Muscle layer of colon (tissue), 2 donors: Measurements from ENCODE around the gene SEPTIN1.

Source experiments
- H3K27ac ChIP-seq: one replicate; pipeline ENCODE4 v1.7.0; 2013; ENCODE audit warnings: low read depth, mild to moderate bottlenecking, low read length, moderate library complexity
- H3K27me3 ChIP-seq, 2 donors: one replicate each; pipeline ENCODE4 v1.7.0; 2013; ENCODE audit warnings: low read length in 2 of 2, mild to moderate bottlenecking in 2 of 2; ENCODE audit not compliant: insufficient read depth in 2 of 2, control insufficient read depth in 1 of 2
- H3K36me3 ChIP-seq: one replicate; pipeline ENCODE4 v1.7.0; 2013; ENCODE audit warnings: mild to moderate bottlenecking, low read length; ENCODE audit not compliant: insufficient read depth
- H3K4me1 ChIP-seq: one replicate; pipeline ENCODE4 v1.7.0; 2013; ENCODE audit warnings: mild to moderate bottlenecking, low read length; ENCODE audit not compliant: insufficient read depth
- H3K4me3 ChIP-seq, 2 donors: one replicate each; pipeline ENCODE4 v1.7.0; 2013; ENCODE audit warnings: low read length in 2 of 2, low read depth in 1 of 2, mild to moderate bottlenecking in 1 of 2, moderate library complexity in 1 of 2
- H3K9ac ChIP-seq: one replicate; pipeline ENCODE4 v1.7.0; 2013; ENCODE audit warnings: low read length
- H3K9me3 ChIP-seq: one replicate; pipeline ENCODE4 v1.7.0; 2013; ENCODE audit warnings: mild to moderate bottlenecking, low read length
- donor health status: abdominal sarcoma.
- donor health status: Adenocarcinoma of cecum.

The SEPTIN1 gene

GRCh38 chr16:30416047-30416603, 33.8 kb upstream of the SEPTIN1 start:
- no peak overlapping the region for H3K9ac ChIP-seq
- H3K4me1 ChIP-seq, result peaks cover 6% of the 10 kb centered on the region
- no peak overlapping the region for H3K4me3 ChIP-seq
- no peak overlapping the region for H3K27ac ChIP-seq
- no peaks in the 10 kb centered on the region for H3K27me3 ChIP-seq
- H3K9me3 ChIP-seq, result no peaks in the 10 kb centered on the region
- peaks cover 23% of the 10 kb centered on the region for H3K36me3 ChIP-seq

- no peak overlapping the region for H3K9ac ChIP-seq
- H3K27ac ChIP-seq, result no peak overlapping the region
- H3K27me3 ChIP-seq, result no peaks in the 10 kb centered on the region
These were observed 31.8 kb upstream of the SEPTIN1 start for GRCh38 chr16:30414159-30414558.

GRCh38 chr16:30413112-30413806, 30.9 kb upstream of the SEPTIN1 start:
- peaks cover 18% of the 10 kb centered on the region for H3K4me1 ChIP-seq
- H3K9me3 ChIP-seq, result no peaks in the 10 kb centered on the region
- H3K27me3 ChIP-seq, result no peaks in the 10 kb centered on the region
- no peak overlapping the region for H3K9ac ChIP-seq
- H3K36me3 ChIP-seq, result peaks cover 19% of the 10 kb centered on the region
- H3K27ac ChIP-seq, result no peak overlapping the region
- H3K4me3 ChIP-seq, result no peak overlapping the region

More at GRCh38 chr16:30414159-30414558, 31.8 kb upstream of the SEPTIN1 start:
- H3K36me3 ChIP-seq, result peaks cover 19% of the 10 kb centered on the region
- H3K4me1 ChIP-seq, result peaks cover 13% of the 10 kb centered on the region
- no peak overlapping the region for H3K4me3 ChIP-seq
- no peaks in the 10 kb centered on the region for H3K9me3 ChIP-seq

GRCh38 chr16:30409125-30410060, 27.0 kb upstream of the SEPTIN1 start:
- peaks cover 19% of the 10 kb centered on the region for H3K36me3 ChIP-seq
- H3K9ac ChIP-seq, result no peak overlapping the region
- no peaks in the 10 kb centered on the region for H3K27me3 ChIP-seq
- H3K9me3 ChIP-seq, result no peaks in the 10 kb centered on the region
- H3K27ac ChIP-seq, result peak overlapping the region; percentile 44
- H3K4me3 ChIP-seq, result peak overlapping the region in 1 of 2 donors; percentile 24
- peaks cover 25% of the 10 kb centered on the region for H3K4me1 ChIP-seq

- Histone ChIP-seq H3K4me3 (peak overlapping the region; percentile 63 to 74), H3K4me1 (peaks cover 25% of the 10 kb centered on the region), H3K36me3 (peaks cover 11% of the 10 kb centered on the region), H3K9me3 (no peaks in the 10 kb centered on the region), H3K27ac (peak overlapping the region; percentile 76), H3K27me3 (no peaks in the 10 kb centered on the region), H3K9ac (peak overlapping the region; percentile 5)
These were observed 25.6 kb upstream of the SEPTIN1 start for GRCh38 chr16:30407804-30408534.

- Histone ChIP-seq H3K9me3 (no peaks in the 10 kb centered on the region), H3K27me3 (no peaks in the 10 kb centered on the region), H3K4me1 (peaks cover 25% of the 10 kb centered on the region), H3K9ac (peak within 1 kb of the TSS; percentile 82), H3K27ac (peak within 1 kb of the TSS; percentile 89), H3K36me3 (peaks cover 9% of the 10 kb centered on the region), H3K4me3 (peak within 1 kb of the TSS; percentile 63 to 74)
These were observed 24.9 kb upstream of the SEPTIN1 start, which contains the start of gene ZNF771 for GRCh38 chr16:30407102-30407803. Gene ZNF771, plus strand, starts transcription at chr16:30407606. Its CDS starts 448 bp downstream, at chr16:30408054.

- peaks cover 25% of the 10 kb centered on the region for H3K4me1 ChIP-seq
These were observed 24.4 kb upstream of the SEPTIN1 start for GRCh38 chr16:30406795-30407101.

GRCh38 chr16:30401768-30402425, 19.5 kb upstream of the SEPTIN1 start:
- H3K27ac ChIP-seq, result no peak overlapping the region
- no peak overlapping the region for H3K4me3 ChIP-seq
- peaks cover 28% of the 10 kb centered on the region for H3K4me1 ChIP-seq
- H3K27me3 ChIP-seq, result no peaks in the 10 kb centered on the region
- H3K9me3 ChIP-seq, result no peaks in the 10 kb centered on the region
- H3K36me3 ChIP-seq, result peaks cover 20% of the 10 kb centered on the region
- no peak overlapping the region for H3K9ac ChIP-seq

More at GRCh38 chr16:30406795-30407101, 24.4 kb upstream of the SEPTIN1 start:
- H3K27me3 ChIP-seq, result no peaks in the 10 kb centered on the region
- H3K4me3 ChIP-seq, result peak overlapping the region; percentile 63 to 74
- peak overlapping the region; percentile 89 for H3K27ac ChIP-seq
- peaks cover 4% of the 10 kb centered on the region for H3K36me3 ChIP-seq
- no peaks in the 10 kb centered on the region for H3K9me3 ChIP-seq
- H3K9ac ChIP-seq, result peak overlapping the region; percentile 82

- H3K27ac ChIP-seq, result peak overlapping the region; percentile 96
- no peaks in the 10 kb centered on the region for H3K9me3 ChIP-seq
- peaks cover 20% of the 10 kb centered on the region for H3K36me3 ChIP-seq
- H3K4me3 ChIP-seq, result peak overlapping the region; percentile 59 to 70
- peak overlapping the region; percentile 77 for H3K9ac ChIP-seq
- H3K27me3 ChIP-seq, result no peaks in the 10 kb centered on the region
- H3K4me1 ChIP-seq, result peaks cover 34% of the 10 kb centered on the region
These were observed 17.2 kb upstream of the SEPTIN1 start for GRCh38 chr16:30399435-30400186.
